ENCODE data around the gene LCN1. TPM values are rescaled to one million over a fixed set of nuclear protein-coding genes. Genes with fewer than 3 reads are reported as not detected.
"Not testable (repeated sequence)": the region's sequence is repeated elsewhere in the genome, so short reads cannot be mapped to it uniquely, and the experiment has no call there.

LCN1 gene
- total RNA-seq, 1 donor from 2014 or later, result not detected

DNA sequence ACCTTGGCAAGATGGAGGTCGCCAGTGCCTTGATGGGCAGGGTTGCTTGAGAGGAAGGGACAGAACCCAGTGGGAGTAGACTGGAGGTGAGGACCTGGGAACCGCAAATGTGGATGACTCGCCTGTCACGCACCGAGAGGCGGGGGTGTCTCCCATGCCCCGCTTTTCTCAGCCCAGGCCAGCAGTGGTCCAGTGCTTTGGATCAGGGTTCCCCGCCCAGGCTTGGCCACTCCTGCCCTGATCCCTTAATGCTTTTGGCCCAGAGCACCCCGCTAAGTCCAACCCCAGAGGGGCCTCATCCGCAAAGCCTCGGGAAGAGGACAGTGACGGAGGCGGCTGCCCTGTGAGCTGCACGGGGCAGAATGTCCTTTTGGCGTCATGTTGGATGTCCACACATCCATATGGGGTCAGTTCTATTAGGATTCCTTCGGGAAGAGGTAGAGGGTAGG is 18.3 kb upstream of the LCN1 start:
- DNase-seq, result peak; percentile 21

DNA sequence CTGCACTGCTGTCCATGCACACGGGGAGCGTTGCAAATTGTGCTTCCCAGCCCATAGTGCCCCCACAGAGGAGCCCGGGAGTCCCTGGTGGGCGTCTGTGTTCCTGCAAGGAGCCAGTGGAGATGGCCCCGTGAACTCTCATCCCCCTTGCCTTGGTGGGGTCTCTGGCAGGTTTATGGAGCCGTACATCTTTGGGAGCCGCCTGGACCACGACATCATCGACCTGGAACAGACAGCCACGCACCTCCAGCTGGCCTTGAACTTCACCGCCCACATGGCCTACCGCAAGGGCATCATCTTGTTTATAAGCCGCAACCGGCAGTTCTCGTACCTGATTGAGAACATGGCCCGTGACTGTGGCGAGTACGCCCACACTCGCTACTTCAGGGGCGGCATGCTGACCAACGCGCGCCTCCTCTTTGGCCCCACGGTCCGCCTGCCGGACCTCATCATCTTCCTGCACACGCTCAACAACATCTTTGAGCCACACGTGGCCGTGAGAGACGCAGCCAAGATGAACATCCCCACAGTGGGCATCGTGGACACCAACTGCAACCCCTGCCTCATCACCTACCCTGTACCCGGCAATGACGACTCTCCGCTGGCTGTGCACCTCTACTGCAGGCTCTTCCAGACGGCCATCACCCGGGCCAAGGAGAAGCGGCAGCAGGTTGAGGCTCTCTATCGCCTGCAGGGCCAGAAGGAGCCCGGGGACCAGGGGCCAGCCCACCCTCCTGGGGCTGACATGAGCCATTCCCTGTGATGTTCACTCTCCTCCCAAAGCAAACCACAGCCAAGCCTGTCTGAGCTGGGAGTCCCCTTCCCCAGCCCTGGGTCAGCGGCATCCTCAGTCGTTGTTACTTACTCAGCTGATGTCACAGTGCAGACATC is 17.6 kb upstream of the LCN1 start:
- ATAC-seq, result no peak
- peak; percentile 25 for DNase-seq
- intact Hi-C loops (cut with micrococcal nuclease), result no loop called here

More for the DNA sequence above, 18.3 kb upstream of the LCN1 start:
- intact Hi-C loops (cut with micrococcal nuclease), result no loop called here
- no peak for ATAC-seq

DNA sequence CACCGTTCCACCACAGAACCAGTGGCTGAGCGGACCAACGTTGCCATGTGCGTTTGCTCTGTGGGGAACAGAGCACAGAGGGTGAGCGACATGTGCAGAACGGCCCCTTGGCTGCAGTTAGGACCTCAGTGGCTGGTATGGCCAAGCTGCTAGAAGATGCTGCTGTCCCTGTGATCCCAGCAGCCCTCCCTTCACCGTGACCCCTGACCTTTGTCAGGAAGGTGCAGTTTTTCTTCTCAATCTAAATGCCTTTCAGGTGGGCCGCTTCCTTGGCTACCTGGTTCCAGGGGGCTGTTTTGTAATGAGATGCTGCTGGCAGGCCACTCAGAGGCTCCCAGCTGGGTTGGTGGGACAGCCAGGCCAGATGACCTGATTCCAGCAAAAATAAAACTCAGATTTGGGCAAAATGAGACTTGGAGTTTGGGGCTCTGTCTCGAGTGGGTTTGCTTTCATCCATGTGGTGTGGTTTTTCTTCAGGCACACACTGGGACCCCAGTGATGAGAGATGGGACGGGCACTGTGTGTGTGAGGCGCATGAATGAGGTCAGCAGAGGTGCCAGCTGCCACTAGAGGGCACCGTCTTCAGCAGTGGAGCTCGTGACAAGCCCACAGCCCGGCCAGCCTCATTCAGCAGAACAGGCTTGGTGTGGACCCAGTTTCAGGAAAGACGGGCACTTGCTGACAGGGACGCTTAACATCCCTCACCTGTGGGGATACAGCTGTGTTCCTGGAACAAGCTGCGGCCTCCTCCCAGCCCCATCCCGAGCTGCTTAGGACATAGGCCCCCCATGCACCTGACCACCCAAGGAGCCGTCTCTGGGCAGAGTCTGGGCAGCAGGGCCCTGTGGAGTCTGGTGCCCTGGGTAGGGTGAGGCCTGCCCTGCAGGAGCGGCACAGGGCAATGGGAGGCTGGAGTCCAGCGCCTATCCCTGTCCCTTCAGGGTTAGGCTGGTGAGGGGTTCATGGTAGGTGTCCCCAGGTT is 16.7 kb upstream of the LCN1 start:
- DNase-seq, result peak; percentile 72
- no peak for ATAC-seq
- intact Hi-C loops (cut with micrococcal nuclease), result no loop called here

DNA sequence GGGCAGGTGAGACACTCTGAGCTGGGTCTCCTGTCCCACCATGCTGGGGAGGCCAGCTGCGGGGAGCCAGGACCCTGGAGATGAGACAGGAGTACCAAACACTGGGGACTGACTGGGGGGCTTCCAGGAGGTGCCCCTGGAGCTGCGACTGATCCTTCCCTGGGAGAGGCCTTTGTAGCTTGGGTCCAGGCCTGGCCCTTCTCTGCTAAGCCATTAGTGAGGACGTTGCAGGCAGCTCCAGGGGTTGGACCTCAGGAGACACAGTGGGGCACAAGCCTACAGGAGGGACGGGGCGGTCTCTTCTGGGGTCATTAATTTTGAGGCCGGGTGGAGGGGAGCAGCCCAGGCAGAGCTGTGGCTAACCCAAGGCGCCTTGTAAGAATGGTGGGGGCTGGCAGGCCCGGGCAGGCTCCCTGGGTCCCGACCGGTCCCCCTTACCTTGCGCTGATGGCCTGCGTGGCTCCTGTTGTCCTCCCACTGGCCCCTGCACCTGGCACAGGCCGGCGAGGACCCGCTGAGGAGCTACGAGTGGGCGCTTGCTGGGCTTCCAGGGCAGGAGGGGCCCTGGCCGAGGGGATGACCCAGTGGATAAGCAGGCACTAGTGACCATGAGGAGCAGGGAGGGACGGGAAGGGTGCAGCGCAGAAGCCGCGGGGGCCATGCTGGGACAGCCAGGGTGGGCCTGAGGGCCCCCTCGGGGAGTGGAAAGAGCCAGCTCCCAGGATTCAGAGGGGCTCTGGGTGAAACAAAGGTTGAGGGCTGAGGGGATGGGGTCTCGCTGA is 15.6 kb upstream of the LCN1 start:
- DNase-seq, result peak; percentile 27
- intact Hi-C loops (cut with micrococcal nuclease), result no loop called here
- ATAC-seq, result no peak

DNA sequence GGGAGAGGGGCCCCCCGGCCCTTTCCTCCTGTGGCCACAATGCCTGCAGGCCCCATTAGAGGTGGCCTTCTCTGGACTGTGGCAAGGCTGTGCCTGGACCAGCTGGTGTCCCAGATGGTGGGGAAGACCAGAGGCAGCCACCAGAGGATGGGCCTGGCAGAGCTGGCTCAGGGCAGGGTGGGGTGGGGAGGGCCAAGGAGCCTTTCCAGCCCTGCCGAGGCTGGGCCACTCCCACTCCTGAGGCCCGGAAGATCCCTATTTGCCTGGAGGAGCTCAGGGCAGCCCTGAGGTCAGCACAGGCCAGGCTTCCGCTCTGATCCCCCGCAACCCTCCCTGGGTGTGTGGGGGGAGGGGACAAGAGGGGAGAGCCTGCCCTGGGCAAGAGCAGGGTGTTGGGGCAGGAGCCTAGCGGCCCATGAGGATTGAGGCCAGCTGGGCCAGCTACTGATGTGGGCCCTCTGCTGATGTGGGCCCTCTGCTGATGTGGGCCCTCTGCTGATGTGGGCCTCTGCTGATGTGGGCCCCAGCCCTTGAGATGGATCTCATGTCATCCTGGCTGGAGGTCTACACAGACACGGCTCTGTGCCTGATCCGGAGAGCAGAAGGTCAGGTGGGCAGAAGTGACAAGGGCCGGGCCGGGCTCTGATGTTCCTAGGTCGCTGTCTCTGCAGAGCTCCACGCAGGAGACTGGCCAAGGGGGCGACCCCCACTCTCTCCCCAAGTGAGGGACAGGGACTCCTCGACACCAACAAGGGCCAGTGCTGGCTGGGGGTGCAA is 14.7 kb upstream of the LCN1 start:
- intact Hi-C loops (cut with micrococcal nuclease), result no loop called here
- ATAC-seq, result no peak
- DNase-seq, result peak; percentile 26

DNA sequence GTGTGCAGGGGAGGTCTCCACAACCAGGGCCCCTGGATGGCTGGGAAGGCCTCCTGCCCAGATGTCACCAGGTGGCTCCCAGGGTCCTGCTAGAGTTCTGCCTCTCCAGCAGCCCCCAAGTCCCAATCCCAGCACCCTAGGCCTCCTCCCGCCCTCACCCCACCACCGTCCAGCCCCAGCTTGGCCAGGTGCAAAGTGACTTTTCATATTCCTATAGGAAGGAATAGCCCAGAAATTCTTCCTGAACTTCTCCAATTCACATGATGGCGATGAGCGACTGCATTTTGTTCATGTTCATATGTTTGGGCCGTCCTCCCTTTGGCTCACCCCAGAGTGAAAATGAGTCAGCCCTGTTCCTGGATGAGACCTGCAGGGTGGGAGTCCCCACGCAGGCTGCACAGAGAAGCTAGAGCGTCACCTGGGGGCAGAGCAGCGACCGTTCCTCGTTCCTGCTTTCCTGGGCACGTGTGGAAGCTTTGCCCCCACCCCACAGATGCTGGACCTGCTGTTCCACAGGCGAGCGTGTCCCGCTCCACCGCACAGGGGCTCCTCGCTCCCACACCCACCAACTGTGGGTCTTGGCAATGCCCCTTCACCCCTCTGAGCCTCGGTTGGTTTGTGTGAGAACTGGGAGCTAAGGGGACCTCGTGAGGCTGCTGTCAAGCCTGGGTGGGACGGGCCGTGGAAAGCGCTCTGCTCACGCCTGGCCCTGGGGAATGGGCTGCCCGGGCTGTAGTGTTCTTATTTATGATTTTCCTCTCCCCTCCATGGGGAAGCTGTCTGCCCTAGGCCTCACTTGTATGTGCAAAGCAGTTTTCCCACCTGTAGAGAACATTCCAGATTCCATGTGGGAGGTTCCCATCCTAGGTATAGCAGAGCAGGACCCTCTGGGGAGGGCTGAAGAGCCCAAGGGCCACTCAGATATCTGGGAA is 13.9 kb upstream of the LCN1 start:
- DNase-seq (no peak), ATAC-seq (no peak)
- intact Hi-C loops (cut with micrococcal nuclease), result no loop called here

DNA sequence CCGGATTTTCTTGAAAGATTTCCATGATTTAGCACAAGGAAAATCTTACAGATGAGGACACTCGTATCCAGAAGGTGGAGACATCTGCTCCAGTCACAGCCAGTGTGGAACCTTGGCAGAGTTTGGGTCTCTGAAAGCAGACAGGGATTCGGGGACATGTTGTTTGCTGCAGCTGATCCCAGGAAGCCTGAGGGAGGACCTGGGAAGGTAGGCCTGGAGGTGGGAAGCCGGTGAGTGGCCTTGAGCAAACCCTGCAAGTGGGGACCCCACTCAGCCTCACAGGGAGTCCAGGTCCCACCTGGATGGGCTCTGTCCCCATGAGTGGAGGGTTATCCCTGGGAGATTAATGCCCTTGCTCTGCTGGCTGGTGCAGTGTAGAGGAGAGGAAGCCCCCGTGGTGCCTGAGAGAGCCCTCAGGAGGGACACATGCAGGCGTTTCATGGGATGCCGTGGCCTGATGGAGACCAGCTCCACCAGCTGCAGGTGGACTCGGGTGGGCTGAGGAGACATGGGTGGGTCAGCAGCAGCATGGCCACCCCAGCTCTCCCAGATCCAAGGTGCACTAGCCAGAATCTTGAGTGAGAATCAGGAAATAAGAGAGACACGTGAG is 12.9 kb upstream of the LCN1 start:
- DNase-seq (no peak), ATAC-seq (no peak)
- intact Hi-C loops (cut with micrococcal nuclease), result no loop called here

DNA sequence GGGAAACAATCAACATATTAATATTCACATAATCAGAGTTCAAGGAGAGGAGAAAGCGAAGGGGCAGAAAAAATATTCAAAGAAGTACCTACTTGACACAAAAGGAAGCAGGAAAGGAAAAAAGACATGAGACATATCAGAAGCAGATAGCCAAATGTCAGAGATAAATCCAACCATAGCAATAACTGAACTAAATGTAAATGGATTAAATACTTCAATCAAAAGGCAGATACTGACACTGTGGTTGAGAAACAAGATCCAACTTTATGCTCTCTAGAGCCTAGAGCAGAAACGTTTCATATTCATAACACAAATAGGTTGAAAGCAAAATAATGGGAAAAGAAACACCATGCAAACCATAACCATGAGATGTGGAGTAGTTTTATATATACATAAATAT is 11.8 kb upstream of the LCN1 start:
- no peak for ATAC-seq
- DNase-seq, result no peak
- intact Hi-C loops (cut with micrococcal nuclease), result no loop called here

DNA sequence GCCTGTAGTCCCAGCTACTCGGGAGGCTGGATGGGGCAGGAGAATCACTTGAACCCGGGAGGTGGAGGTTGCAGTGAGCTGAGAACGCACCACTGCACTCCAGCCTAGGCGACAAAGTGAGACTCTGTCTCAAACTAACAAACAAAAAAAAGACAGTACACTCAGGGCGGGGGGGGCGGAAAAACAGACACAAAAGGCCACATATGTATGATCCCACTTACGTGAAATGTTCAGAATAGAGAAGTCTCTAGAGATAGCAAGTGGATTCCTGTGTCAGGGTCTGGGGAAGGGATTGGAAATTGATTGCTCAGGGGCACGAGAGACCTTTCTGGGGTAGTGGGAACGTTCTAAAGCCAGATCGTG is 9.0 kb upstream of the LCN1 start:
- DNase-seq (no peak), ATAC-seq (no peak)
- intact Hi-C loops (cut with micrococcal nuclease), result no loop called here

DNA sequence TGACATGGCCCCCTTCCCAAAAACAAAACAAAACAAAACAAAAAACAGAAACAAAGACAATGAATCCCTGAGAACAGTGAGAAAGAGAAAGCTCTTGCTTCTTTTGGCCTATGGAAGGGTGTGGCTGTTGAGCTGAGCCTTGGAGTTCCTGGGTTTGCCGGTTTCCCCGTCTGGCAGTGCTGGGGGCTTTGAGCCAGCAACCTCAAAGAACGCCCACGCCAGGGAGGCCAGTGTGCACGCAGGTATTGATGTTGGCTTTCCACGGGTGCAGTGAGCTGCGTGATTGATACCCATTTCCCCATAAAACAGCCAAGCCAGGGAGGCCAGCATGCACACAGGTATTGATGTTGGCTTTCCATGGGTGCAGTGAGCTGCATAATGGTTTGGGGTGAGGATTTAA is 8.3 kb upstream of the LCN1 start:
- ATAC-seq (no peak), DNase-seq (no peak)
- intact Hi-C loops (cut with micrococcal nuclease), result no loop called here

DNA sequence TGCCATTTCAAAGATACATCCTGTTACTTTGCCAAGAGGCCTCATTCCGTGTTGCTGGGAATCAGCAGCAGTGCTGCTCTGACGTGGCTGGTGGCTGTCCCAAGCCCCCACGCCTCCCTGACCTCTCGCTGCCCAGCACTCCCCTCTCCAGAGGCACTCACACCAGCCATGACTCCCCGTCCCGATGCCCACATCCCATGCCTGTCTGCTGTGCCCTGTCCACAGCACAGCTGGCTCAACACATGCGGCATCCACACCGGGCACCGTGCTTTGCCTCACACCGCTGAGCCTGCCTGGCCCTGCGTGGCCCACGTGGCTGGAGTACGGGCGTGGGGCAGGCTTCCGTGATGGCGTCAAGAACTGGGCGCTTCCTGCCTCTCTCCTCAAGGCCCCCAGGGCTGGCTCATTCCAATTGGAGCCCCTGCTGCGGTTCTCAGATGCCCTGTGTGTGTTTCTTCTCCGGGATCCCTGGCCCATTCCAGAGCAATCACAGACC is 7.8 kb upstream of the LCN1 start:
- intact Hi-C loops (cut with micrococcal nuclease), result no loop called here
- DNase-seq, result no peak
- ATAC-seq, result no peak

DNA sequence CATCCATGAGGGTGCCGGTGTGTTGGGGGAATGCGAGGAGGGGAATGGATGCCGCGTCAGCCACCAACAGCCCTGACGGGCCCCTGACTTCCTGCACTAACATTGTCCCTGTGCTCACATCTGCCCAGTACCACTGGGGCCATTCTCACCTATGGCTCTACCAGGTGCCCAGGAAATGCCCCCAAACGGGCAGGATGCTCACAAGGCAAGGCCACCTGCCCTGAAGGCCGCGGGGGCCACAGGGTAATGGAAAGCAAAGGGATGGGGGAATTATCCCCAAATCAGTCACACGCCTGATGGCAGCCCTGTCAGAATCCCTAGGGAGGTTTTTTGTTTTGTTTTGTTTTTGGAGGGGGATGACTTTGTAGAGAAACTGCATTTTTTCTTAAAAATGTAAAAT is 7.3 kb upstream of the LCN1 start:
- ATAC-seq; DNase-seq; intact Hi-C loops (cut with micrococcal nuclease): not testable (repeated sequence)

DNA sequence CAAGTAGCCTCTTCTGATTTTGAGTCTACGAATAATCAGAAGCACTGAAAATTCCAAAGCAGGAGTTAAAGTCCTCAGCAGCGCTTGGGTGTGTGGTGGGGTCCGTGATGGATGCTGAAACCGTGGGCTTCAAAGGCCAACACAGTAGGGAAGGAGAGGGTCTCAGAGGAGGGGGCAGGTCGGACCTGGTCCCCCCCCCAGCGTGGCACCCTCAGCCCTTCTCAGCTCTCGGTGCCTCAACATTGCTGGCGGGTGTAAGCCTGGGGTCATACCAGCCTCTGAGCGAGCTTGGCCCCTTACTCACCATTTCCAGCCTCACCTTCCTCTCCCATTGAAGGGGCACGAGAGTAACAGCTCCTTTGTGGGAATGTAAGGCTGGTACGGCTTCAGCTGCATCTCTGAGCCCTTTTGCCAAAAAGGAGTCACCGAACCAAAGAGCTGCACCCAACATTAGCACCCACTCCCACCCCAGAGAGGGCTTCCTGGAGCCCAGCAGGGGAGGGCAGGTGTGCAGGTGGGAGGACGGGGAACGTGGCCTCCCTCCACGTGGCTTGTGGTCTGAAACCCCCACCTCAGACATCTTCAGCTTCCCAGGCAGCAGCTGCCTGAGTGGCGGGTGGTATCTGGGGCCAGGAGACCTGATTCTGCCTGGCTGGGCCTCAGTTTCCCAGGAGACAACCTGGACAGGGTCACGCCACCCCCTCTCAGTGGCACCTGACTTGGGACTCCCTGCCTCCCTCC is 6.7 kb upstream of the LCN1 start:
- intact Hi-C loops (cut with micrococcal nuclease), result no loop called here
- ATAC-seq, result no peak
- DNase-seq, result no peak

DNA sequence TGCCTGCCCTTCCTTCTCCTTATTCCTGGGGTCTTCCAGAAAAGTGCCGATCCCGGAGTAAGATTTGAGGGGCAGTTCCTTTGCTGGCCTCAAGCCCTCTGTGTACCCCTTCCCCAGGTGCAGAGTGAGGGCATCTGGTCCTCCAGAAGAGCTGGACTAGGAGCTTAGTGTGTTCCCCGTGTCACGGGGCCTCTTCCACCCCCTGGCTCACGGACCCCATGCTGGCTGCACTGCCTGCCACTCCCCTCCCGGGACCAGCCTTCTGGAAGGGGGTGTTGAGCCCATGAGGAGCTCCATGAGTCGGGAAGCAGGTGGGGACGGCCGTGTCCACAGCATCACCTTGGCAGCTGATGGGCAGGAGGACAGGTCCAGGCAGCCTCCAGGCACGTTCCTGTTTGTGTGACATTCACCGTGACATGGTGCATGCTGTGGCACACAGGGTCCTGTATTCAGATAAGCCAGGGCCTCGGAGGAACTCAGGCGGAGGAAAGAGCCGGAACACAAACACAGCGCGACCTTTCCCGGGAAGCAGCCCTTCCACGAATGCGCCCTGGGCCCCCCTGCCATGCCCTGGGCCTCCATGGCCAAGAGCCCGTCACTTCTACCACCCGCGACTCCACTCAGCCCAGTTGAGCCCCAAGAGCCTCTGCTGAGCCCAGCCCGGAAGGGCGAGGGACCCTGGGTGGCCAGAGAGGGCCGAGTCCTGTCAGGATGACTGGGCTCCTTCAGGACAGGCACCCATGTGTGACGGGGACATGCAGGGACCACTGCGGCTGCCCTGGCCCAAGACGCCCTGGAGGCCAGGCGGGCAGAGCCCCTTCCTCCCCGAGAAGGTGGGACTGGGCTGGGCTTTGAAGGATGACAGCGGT is 5.9 kb upstream of the LCN1 start:
- intact Hi-C loops (cut with micrococcal nuclease), result no loop called here
- no peak for ATAC-seq

DNA sequence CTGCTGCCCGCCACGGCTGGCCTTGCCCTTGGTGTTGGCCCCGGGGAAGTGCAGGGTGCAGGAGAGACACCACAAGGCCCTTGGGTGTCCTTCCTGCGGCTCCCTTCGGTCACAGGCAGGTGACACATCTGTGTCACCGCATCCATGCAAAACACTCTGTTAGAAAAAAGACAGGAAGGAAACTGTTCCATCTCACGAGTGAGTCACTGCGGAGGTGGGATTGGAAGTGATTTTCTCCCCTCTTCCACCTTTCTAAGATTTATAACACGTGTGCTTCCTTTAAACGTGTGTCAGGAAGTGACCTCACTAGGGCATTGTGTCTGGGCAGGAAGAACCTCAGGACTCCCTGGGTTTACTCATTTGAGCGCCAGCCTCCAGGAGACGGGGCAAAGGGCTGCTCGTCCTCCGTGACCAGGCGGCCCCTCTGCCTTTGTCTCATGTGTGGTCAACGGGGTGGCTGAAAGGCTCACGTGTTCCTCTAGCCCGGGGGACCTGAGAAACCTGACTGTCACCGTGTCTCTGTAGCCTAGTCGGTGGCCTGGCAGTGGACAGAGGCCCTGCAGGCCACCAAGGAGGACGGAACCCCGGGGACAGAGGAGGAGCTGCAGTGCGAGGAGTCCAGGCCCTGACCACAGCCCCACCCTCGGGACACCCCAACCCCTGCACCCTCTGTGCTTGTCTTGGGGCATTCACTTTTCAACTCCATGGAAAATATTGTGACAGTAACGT is 4.9 kb upstream of the LCN1 start:
- intact Hi-C loops (cut with micrococcal nuclease), result no loop called here
- DNase-seq, result no peak
- ATAC-seq, result no peak

More for the DNA sequence above, 5.9 kb upstream of the LCN1 start:
- no peak for DNase-seq

Data from left ventricle myocardium superior (tissue), 1 donor.